SK-N-SH (cell line): ENCODE measurements around the gene IAH1.

ENCODE experiments used
- ELF1 ChIP-seq: IDR thresholded peaks from 2 replicates; pipeline ENCODE4 v1.4.0; 2012
- EZH2phosphoT487 ChIP-seq: fragments of 200-600 bp; sonication (generic); IDR thresholded peaks from 2 replicates; pipeline ENCODE4 v1.6.1; 2017; ENCODE audit warnings: low read depth, mixed run types, mild to moderate bottlenecking, antibody characterized with exemption, moderate library complexity, borderline replicate concordance
- NFIC ChIP-seq: IDR thresholded peaks from 2 replicates; pipeline ENCODE4 v1.4.0; 2012; ENCODE audit warnings: borderline replicate concordance
- POLR2AphosphoS5 ChIP-seq: IDR thresholded peaks from 2 replicates; pipeline ENCODE4 v1.6.1; 2012; ENCODE audit warnings: low read depth, low read length
- YY1 ChIP-seq: IDR thresholded peaks from 2 replicates; pipeline ENCODE4 v1.4.0; 2012; ENCODE audit warnings: low read depth, mild to moderate bottlenecking
- TF ChIP-seq, protein P1 (sequence below): fragments of 200-600 bp; sonication (generic); IDR thresholded peaks from 2 replicates; pipeline ENCODE4 v1.6.1; 2017; ENCODE audit warnings: antibody characterized with exemption, mild to moderate bottlenecking, moderate library complexity
- TF ChIP-seq, protein P2 (sequence below): IDR thresholded peaks from 2 replicates; pipeline ENCODE4 v1.4.0; 2012; ENCODE audit warnings: low read depth
- TF ChIP-seq, protein P3 (sequence below): IDR thresholded peaks from 2 replicates; pipeline ENCODE4 v1.6.1; 2012; ENCODE audit warnings: mild to moderate bottlenecking, low read depth, low read length, moderate library complexity

DNA sequence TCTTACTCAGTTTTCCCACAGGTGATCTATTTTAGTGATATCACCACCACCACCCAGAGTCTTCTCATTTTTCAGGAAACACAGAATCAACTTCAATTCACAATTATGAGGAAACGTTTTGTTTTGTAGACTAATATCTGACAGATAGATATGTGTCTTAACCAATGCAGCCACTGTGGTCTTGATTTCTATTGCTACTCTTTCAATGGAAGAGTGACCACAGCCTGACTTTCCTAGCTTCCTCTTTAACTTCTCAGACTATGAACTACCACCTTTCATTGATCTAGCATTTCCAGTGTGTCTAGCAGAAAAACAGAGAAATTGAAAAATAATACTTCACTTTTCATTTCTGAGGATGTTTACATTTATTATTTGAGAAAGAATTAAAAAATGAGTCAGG is 60.8 kb downstream of the IAH1 start:
- TF ChIP-seq, protein P1, sequence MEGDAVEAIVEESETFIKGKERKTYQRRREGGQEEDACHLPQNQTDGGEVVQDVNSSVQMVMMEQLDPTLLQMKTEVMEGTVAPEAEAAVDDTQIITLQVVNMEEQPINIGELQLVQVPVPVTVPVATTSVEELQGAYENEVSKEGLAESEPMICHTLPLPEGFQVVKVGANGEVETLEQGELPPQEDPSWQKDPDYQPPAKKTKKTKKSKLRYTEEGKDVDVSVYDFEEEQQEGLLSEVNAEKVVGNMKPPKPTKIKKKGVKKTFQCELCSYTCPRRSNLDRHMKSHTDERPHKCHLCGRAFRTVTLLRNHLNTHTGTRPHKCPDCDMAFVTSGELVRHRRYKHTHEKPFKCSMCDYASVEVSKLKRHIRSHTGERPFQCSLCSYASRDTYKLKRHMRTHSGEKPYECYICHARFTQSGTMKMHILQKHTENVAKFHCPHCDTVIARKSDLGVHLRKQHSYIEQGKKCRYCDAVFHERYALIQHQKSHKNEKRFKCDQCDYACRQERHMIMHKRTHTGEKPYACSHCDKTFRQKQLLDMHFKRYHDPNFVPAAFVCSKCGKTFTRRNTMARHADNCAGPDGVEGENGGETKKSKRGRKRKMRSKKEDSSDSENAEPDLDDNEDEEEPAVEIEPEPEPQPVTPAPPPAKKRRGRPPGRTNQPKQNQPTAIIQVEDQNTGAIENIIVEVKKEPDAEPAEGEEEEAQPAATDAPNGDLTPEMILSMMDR: no peak
- TF ChIP-seq POLR2AphosphoS5: no peak
- TF ChIP-seq, protein P2, sequence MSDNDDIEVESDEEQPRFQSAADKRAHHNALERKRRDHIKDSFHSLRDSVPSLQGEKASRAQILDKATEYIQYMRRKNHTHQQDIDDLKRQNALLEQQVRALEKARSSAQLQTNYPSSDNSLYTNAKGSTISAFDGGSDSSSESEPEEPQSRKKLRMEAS: no peak
- TF ChIP-seq EZH2phosphoT487: no peak
- TF ChIP-seq ELF1: no peak
- TF ChIP-seq YY1: no peak
- no peak for TF ChIP-seq NFIC
- TF ChIP-seq, protein P3, sequence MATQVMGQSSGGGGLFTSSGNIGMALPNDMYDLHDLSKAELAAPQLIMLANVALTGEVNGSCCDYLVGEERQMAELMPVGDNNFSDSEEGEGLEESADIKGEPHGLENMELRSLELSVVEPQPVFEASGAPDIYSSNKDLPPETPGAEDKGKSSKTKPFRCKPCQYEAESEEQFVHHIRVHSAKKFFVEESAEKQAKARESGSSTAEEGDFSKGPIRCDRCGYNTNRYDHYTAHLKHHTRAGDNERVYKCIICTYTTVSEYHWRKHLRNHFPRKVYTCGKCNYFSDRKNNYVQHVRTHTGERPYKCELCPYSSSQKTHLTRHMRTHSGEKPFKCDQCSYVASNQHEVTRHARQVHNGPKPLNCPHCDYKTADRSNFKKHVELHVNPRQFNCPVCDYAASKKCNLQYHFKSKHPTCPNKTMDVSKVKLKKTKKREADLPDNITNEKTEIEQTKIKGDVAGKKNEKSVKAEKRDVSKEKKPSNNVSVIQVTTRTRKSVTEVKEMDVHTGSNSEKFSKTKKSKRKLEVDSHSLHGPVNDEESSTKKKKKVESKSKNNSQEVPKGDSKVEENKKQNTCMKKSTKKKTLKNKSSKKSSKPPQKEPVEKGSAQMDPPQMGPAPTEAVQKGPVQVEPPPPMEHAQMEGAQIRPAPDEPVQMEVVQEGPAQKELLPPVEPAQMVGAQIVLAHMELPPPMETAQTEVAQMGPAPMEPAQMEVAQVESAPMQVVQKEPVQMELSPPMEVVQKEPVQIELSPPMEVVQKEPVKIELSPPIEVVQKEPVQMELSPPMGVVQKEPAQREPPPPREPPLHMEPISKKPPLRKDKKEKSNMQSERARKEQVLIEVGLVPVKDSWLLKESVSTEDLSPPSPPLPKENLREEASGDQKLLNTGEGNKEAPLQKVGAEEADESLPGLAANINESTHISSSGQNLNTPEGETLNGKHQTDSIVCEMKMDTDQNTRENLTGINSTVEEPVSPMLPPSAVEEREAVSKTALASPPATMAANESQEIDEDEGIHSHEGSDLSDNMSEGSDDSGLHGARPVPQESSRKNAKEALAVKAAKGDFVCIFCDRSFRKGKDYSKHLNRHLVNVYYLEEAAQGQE: no peak
